ENCODE data around the gene KCNQ4. TPM values are rescaled to one million over a fixed set of nuclear protein-coding genes. Genes with fewer than 3 reads are reported as not detected.

KCNQ4 gene
- total RNA-seq, 4 donors from 2014 or later: 1.1 to 3.3 (median 2.4) TPM

DNA sequence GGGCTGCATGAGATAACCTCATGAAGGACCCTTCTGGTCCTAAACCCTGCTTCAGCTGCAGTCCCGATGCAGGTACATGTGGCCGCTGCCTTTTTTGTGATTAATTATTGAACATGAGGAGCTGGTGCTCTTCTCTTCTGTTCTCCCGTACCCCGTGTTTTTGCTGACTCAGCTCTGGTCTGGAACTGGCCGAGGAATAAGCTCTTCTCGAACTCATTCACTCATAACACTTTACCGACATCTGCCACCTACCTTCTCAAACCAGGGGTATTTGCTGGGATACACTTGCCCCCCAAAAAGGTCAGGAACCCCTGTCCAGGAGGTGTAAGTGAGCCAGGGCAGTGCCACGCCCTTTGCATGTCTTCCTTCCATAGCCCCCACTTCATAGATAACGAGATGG lies 31.8 kb downstream of the KCNQ4 start:
- no peak overlapping the region for H3K27ac ChIP-seq
- no peak overlapping the region for H3K4me3 ChIP-seq
- peaks cover 0 to 9% (median 2%) of the 10 kb centered on the region in 4 donors for H3K4me1 ChIP-seq
- no peak for DNase-seq
- TF ChIP-seq CTCF (IDR thresholded peaks at IDR 0.05) (no peak), POLR2A (IDR thresholded peaks at IDR 0.05) (no peak)
- no peaks in the 10 kb centered on the region for H3K9me3 ChIP-seq
- H3K36me3 ChIP-seq: no peaks in the 10 kb centered on the region
- H3K27me3 ChIP-seq: no peaks in the 10 kb centered on the region

DNA sequence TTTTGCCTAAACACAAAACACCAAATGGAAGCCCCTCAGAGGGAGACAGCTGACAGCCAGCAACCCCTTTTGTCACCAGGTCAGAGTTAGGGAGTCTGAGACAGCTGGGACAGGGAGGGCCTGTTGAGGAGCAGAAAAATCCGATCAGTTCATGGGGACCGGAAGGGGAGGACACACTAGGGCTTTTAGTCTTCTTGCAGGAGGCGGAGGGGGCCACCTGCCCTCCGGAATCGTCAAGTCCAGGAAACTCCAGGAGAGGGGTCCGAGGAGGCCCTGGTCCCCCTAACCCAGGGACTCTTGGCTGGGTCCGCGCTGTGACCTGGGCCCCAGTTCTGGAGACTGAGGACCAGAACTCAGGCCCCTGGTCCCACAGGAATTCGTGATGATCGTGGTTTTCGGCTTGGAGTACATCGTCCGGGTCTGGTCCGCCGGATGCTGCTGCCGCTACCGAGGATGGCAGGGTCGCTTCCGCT lies 34.2 kb downstream of the KCNQ4 start:
- DNase-seq: no peak
- H3K27me3 ChIP-seq: no peaks in the 10 kb centered on the region
- peaks cover 0 to 9% (median 2%) of the 10 kb centered on the region in 4 donors for H3K4me1 ChIP-seq
- no peaks in the 10 kb centered on the region for H3K36me3 ChIP-seq
- TF ChIP-seq POLR2A (IDR thresholded peaks at IDR 0.05): no peak
- TF ChIP-seq CTCF (IDR thresholded peaks at IDR 0.05): no peak
- H3K4me3 ChIP-seq: peak overlapping the region; percentile 41 to 53 (median 42)
- peak overlapping the region in 2 of 4 donors; percentile 4 to 65 for H3K27ac ChIP-seq
- no peaks in the 10 kb centered on the region for H3K9me3 ChIP-seq

DNA sequence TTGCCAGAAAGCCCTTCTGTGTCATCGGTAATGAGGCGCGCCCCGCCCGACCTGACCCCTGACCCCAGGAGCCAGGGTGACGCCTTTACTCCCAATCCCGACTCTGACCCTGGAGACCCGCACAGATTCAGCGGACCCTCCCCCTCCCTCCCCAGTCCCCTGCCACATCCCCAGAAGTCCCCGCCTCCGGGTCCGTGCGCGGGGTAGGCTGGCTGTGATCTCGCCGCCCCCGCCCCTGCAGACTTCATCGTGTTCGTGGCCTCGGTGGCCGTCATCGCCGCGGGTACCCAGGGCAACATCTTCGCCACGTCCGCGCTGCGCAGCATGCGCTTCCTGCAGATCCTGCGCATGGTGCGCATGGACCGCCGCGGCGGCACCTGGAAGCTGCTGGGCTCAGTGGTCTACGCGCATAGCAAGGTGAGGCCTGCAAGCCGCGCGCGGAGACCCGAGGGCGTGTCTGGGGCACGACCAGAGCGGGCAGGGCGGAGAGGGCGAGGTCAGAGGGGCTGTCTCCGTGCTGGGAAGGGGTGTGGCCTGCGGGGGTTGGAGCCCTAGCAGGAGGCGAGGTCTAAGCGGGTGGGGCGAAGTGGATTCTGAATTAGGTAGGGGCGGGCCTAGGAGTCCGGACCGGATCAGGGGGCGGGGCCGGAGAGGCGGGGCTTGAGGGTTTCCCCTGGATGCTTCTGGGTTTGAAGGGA lies 34.8 kb downstream of the KCNQ4 start:
- peak; percentile 84 to 93 (median 89) for DNase-seq
- Histone ChIP-seq H3K9me3 (no peaks in the 10 kb centered on the region), H3K36me3 (no peaks in the 10 kb centered on the region), H3K27me3 (no peaks in the 10 kb centered on the region), H3K4me3 (peak overlapping the region; percentile 41 to 53 (median 42)), H3K27ac (peak overlapping the region in 2 of 4 donors; percentile 4 to 65), H3K4me1 (peaks cover 0 to 9% (median 2%) of the 10 kb centered on the region in 4 donors)
- TF ChIP-seq CTCF (IDR thresholded peaks at IDR 0.05) (no peak), POLR2A (IDR thresholded peaks at IDR 0.05) (no peak)

- Histone ChIP-seq H3K27ac (no peak overlapping the region), H3K9me3 (no peaks in the 10 kb centered on the region), H3K36me3 (no peaks in the 10 kb centered on the region), H3K4me3 (peak overlapping the region in 2 of 4 donors; percentile 41 to 53), H3K27me3 (no peaks in the 10 kb centered on the region), H3K4me1 (peaks cover 0 to 9% (median 2%) of the 10 kb centered on the region in 4 donors)
- no peak for TF ChIP-seq POLR2A (IDR thresholded peaks at IDR 0.05)
- no peak for TF ChIP-seq CTCF (IDR thresholded peaks at IDR 0.05)
- no peak for DNase-seq
Measured at GRCh38 chr1:40819101-40819500, 35.5 kb downstream of the KCNQ4 start.

GRCh38 chr1:40820251-40820797 lies 36.7 kb downstream of the KCNQ4 start:
- Histone ChIP-seq H3K4me3 (no peak overlapping the region), H3K4me1 (peaks cover 0 to 9% (median 2%) of the 10 kb centered on the region in 4 donors), H3K27me3 (no peaks in the 10 kb centered on the region), H3K27ac (no peak overlapping the region), H3K36me3 (no peaks in the 10 kb centered on the region), H3K9me3 (no peaks in the 10 kb centered on the region)
- no peak for DNase-seq
- TF ChIP-seq CTCF (IDR thresholded peaks at IDR 0.05): no peak
- no peak for TF ChIP-seq POLR2A (IDR thresholded peaks at IDR 0.05)
